ENCODE results near the gene PIP5K1C. TPM values are rescaled to one million over a fixed set of nuclear protein-coding genes. Genes with fewer than 3 reads are reported as not detected.
A peak's percentile ranks its signal among the peaks of the same experiment; 100 is the strongest.

PIP5K1C gene
- total RNA-seq, 1 experiment from 2014 or later, result 29.0 TPM

- no peak for DNase-seq (ENCODE audit: low read depth)
Measured at GRCh38 chr19:3722443-3723109, 22.3 kb upstream of the PIP5K1C start.

- DNase-seq (ENCODE audit: low read depth), result no peak
Measured at GRCh38 chr19:3721887-3722442, 21.7 kb upstream of the PIP5K1C start.

DNA sequence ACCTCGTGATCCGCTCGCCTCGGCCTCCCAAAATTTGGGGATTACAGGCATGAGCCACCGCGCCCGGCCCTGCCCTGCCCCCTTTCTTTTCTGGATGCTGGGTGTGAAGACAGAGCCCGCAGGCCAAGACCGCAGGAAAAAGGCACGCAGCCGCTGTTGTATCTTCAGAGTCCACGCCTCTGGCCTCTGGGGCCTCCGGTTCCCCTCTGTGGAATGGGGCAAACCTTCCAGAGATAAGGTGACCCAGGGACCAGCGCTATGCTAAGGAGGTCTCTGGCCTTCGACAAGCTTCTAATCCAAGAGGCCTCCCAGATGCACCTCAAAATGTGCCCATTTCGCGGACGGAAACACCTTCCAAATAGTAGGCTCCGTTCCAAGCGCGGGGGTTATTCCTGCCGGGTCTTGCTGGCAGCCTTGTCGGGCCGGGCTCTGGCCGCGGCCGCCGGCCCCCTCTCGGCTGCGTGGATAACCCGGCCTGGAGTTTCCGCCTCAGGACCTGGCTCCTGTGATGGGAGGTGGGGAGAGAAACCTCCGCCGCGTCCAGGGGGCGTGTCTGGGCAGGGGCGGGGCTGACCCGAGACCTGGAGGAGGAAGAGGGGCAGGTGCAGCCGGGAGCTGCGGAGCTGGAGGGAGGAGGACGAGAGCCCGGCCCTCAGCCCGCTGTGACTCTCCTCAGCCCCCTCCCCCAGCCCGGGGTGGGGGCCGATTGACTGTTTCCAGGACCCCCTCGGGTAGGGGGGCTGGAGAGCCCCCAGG is 21.0 kb upstream of the PIP5K1C start:
- DNase-seq (ENCODE audit: low read depth), result peak; percentile 71

- DNase-seq (ENCODE audit: low read depth), result no peak
Measured at GRCh38 chr19:3720349-3720917, 20.2 kb upstream of the PIP5K1C start.

GRCh38 chr19:3719868-3720267 is 19.6 kb upstream of the PIP5K1C start:
- DNase-seq (ENCODE audit: low read depth), result no peak

GRCh38 chr19:3716147-3716668 is 15.9 kb upstream of the PIP5K1C start:
- DNase-seq (ENCODE audit: low read depth), result no peak

DNA sequence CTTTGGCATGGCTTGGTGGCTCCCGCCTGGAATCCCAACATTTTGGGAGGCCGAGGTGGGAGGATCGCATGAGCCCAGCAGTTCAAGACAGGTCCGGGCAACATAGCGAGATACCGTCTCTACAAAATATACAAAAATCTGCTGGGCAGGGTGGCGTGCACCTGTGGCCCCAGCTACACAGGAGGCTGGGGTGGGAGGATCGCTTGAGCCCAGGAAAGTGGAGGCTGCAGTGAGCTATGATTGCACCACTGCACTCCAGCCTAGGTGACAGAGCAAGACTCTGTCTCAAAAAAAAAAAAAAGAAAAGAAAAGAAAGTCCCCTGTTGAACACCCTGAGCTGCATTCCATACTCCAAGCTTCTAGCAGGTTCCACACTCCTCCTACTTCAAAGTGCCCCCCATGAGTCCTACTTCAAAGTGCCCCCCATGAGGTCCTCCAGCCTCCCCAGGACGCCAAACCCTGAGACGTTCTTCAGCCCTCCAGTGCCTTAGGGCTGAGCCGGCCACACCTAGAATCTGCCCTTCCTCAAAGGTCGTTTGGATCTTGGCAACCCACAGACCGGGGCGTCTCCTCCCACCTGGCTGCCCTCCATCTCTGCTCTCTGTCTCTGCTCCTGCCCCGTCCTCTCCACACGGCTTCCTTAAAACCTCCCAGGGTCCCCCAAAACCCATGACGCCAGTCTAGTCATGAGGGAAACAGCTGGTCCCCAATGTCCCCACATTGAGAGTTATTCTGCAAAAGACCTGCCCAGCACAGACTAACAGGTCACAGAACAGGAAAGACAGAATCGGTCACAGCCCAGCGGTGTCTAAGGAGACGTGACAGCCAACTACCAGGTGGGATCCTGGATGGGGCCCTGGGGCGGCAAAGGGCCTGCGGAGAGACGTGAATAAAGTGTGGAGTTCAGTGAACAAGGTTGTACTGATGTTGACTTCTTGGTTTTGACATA is 12.7 kb upstream of the PIP5K1C start:
- no peak for DNase-seq (ENCODE audit: low read depth)

DNA sequence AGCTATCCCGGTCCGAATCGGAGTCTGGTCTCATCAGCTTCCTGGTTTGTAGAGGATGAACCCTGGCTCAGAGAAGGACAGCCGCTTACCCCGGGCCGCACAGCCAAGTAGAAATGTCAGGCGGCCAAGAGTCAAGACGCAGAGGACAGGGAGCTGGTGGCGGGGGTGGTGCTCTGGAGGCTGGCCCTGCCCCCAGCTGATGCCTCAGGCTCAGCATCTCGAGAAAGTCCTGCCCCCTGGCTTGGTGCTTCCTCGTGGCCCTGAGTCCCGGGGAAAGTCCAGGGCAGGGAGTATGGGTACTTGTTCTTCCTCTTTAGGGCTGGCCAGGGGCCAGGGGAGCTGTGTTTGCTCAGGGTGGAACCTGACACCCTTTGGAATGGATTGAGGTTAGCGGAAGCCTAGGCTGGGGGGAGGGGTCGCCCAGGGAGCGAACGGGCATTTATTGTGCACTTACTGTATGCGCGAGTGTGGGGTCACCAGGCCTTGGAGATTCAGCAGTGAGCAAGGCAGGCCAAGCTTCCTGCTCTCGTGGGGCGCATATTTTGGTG is 10.1 kb upstream of the PIP5K1C start:
- peak; percentile 14 for DNase-seq (ENCODE audit: low read depth)

DNA sequence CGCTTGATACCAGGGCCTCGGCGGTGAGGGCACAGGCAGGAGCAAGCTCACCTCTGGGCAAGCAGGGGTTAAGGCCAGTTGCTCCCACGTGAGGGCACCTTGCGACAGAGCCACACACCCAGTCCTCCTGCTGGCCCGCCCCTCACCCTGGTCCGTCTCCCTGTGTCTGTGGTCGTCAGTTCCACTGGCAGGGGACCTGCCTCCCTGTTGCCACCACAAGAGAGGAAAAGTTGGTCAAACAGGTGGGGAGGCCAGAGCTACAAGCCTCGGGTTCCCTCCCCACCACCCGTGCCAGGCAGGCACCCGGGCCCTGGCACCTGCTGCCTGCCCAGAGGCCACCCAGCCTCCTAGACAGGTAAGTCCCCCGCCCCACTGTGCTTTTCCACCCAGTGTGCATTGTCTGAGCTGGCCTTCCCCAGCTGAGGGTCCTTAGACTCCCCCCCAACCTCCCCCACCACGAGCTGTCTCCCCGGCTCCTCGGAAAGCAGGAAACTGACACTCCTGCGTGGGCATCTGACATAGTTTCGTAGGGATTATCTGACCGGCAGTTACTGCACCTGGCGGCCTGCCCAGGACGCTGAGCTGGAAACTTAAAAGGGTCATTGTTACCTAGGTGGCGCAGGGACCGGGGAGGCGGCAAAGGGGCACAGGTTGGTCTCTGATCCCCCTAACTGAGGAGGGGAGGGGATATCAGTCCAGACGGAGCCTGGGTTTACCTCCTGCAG is 8.1 kb upstream of the PIP5K1C start, which contains the start of gene TJP3:
Gene TJP3, plus strand, starts transcription at position 178 of the 725 bp plus-strand sequence. CDS start 20,049 bp downstream, outside the sequence.
- no peak for DNase-seq (ENCODE audit: low read depth)

- DNase-seq (ENCODE audit: low read depth), result no peak
Measured at GRCh38 chr19:3707868-3708206, 7.6 kb upstream of the PIP5K1C start.

DNA sequence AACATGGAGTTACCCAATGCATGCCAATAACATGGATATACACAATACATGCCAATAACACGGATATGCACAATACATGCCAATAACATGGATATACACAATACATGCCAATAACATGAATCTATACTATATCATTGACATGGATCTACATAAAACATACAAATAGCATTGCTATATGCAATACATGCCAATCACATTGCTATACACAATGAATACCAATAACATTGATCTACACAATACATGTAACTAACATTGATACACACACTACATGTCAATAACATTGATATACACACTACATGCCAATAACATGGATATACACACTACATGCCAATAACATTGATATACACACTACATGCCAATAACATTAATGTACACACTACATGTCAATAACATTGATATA is 932 bp upstream of the PIP5K1C start:
- DNase-seq (ENCODE audit: low read depth), result no peak

- DNase-seq (ENCODE audit: low read depth), result no peak
Measured at GRCh38 chr19:3699741-3700241, 477 bp downstream of the PIP5K1C start.

DNA sequence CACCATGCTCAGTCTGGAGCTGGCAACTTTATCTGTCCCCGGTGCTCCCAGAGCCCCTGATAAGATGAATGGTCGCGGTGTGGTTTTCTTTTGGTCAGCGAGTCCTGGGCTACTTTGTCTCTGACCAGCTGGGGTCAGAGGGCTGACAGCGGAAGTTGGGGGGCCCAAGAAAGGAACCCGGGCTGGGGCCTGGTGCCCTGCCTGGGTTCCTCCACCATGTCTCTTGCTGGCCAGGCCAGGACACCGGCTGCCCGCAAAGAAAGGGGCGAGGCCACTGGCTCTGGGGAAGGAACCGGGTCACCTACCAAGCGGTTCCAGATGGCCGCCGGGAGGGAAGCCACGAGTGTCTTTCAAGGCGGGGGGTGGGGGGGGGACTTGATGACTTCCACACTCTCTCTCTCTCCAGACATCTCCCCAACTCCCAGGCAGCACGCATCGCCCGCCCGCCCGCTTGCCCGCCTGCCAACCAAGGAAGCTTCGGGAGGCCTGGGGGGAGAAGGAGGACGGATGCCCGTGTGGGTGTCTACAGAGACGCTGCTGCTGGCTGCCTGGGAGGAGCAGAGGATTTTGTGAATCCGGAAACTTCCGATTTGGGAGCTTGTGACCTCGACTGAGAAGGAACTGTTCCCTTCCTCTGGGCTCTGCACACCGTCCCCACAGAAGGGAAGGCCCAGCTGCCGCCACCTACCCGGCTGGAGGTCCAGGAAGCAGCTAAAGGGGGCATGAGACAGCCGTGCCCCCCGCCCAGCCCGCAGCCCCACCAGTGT is 1.1 kb downstream of the PIP5K1C start:
- DNase-seq (ENCODE audit: low read depth), result peak; percentile 55

- DNase-seq (ENCODE audit: low read depth), result no peak
Measured at GRCh38 chr19:3698386-3698950, 1.8 kb downstream of the PIP5K1C start.

- no peak for DNase-seq (ENCODE audit: low read depth)
Measured at GRCh38 chr19:3697671-3698385, 2.4 kb downstream of the PIP5K1C start.

DNA sequence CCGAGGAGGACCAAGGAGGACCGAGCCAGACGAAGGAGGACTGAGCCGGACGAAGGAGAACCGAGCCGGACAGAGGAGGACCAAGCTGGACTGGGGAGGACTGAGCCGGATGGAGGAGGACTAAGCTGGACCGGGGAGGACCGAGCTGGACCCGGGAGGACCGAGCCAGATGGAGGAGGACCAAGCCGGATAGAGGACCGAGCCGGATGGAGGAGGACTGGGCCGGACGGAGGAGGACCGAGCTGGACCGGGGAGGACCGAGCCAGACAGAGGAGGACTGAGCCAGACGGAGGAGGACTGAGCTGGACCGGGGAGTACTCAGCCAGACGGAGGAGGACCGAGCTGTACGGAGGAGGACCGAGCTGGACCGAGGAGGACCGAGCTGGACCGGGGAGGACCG is 3.2 kb downstream of the PIP5K1C start:
- DNase-seq (ENCODE audit: low read depth), result no peak

DNA sequence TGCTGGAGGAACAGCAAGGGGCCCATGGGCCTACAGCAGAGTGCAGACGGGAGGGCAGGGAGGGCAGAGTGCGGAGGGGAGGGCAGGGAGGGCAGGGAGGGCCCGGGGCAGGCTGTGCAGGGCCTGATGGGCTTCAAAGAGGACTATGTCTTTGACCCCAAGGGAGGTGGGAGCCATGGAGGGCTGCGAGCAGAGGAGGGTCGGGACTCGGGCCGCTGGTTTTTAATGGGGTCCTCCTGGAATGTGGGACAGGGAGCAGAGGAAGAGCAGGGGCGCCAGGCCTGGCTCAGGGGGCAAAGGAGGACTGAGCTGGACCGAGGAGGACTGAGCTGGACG is 3.6 kb downstream of the PIP5K1C start:
- DNase-seq (ENCODE audit: low read depth), result no peak

DNA sequence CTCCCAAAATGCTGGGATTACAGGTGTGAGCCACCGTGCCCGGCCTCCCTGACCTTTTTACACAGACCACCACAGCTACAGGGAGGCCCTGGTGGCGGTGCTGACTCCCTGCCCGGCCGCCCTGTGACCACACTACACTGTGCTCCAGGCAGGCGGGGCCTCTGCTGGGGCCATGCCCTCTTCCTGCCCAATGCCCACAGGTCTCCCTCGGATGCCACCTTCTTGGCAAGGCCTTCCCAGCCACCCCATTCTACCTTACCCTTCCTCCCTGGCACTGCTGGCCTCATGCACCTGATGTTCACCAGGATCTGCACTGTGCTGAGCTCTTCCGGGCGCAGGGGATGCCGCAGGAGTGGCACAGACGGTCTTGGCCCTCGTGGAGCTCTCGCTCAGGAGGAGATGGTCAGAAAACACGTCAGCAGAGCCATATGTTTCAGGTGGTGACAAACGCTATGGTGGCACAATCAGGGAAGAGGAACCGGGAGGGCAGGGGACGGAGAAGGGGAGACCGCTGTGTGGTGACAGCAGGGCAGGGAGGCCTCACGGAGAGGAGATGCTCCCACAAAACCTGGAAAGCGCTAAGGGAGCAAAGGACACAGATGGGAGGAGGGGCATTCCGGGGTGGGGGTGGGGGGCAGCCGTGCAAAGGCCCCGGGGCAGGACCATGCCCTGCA is 4.1 kb downstream of the PIP5K1C start:
- no peak for DNase-seq (ENCODE audit: low read depth)
